Uterus (tissue), 2 donors: Measurements from ENCODE around the gene EHMT1.

Source experiments
- POLR2A ChIP-seq, 2 donors: fragments of 450-650 bp; IDR thresholded peaks; one replicate each; pipeline ENCODE4 v1.6.1; 2016; ENCODE audit warnings: antibody characterized with exemption in 2 of 2, mild to moderate bottlenecking in 1 of 2, moderate library complexity in 1 of 2
- TF ChIP-seq, protein P1 (sequence below), 4 experiments: fragments of 200-600 bp in 2 of 4; fragments of 450-650 bp in 2 of 4; sonication (generic) in 2 of 4; IDR thresholded peaks; one replicate each; pipeline ENCODE4 v1.5.1; 2016 to 2019; ENCODE audit warnings: antibody characterized with exemption in 4 of 4, mild to moderate bottlenecking in 2 of 4, moderate library complexity in 1 of 4

DNA sequence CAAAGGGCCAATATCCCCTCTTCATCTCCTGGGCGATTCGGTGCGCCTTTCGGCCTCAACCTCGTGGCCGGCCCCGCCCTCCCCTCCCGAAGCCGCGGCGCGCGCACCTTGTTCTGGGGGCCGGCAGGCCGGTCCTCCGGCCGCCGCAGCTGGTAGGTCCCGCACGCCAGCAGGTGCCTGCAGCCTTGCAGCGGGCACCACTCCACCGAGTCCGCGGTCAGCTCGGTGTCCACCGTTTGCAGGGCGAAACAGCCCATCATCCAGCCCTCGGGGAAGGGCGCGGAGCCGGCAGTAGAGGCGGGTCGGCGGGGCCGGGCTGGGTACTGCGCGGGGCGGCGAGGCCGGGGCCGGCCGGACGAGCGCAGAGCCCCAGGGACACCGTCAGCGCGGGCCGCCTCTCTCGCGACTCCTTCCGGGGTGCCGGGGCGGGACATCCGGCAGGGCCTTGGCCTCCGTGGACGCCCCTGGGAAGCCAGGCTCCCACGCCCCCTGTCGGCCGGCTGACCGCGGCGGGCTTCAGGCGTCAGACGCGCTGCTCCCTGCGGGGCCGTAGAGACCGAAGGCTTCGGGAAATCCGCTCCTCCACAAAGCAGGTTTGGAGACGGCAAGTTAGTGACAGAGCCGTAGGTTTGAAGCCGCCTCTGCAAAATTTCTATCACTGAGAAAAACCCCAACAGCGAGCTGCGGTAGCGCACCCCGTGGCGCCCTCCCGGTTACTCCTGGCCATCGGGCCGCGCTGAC lies 40.1 kb upstream of the EHMT1 start, which contains the start of gene DPH7:
- TF ChIP-seq, protein P1, sequence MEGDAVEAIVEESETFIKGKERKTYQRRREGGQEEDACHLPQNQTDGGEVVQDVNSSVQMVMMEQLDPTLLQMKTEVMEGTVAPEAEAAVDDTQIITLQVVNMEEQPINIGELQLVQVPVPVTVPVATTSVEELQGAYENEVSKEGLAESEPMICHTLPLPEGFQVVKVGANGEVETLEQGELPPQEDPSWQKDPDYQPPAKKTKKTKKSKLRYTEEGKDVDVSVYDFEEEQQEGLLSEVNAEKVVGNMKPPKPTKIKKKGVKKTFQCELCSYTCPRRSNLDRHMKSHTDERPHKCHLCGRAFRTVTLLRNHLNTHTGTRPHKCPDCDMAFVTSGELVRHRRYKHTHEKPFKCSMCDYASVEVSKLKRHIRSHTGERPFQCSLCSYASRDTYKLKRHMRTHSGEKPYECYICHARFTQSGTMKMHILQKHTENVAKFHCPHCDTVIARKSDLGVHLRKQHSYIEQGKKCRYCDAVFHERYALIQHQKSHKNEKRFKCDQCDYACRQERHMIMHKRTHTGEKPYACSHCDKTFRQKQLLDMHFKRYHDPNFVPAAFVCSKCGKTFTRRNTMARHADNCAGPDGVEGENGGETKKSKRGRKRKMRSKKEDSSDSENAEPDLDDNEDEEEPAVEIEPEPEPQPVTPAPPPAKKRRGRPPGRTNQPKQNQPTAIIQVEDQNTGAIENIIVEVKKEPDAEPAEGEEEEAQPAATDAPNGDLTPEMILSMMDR (IDR thresholded peaks at IDR 0.05), result peak; percentile 92 to 98 (median 94)
- TF ChIP-seq POLR2A (IDR thresholded peaks at IDR 0.05), result peak in 1 of 2 donors; percentile 72
